GM23338 (cell line): ENCODE data around the gene OR4E1. TPM values are rescaled to one million over a fixed set of nuclear protein-coding genes. Genes with fewer than 3 reads are reported as not detected.

Experiments
- ATAC-seq: fragments of 200-7000 bp; cut with Tn5 transposase; 3 replicates; pipeline ENCODE4 v1.9.1; 2020
- DNase-seq: peaks from one replicate; pipeline ENCODE4 v3.0.0-alpha.2; 2015; ENCODE audit warnings: low spot score
- H2AFZ ChIP-seq: fragments of 200-600 bp; sonication (generic); 2 replicates; pipeline ENCODE4 v1.8.0; 2016; ENCODE audit warnings: antibody characterized with exemption, mild to moderate bottlenecking, moderate library complexity
- H3F3A ChIP-seq: fragments of 200-600 bp; sonication (generic); replicated peaks from 2 replicates; pipeline ENCODE4 v1.8.0; 2017; ENCODE audit warnings: antibody characterized with exemption, mixed run types, low read depth
- H3K27ac ChIP-seq: fragments of 200-600 bp; sonication (generic); 2 replicates; pipeline ENCODE4 v1.6.1; 2016; ENCODE audit warnings: low read depth
- H3K27me3 ChIP-seq: fragments of 200-600 bp; sonication (generic); 2 replicates; pipeline ENCODE4 v1.8.0; 2016; ENCODE audit warnings: mild to moderate bottlenecking, mixed run types, moderate library complexity; ENCODE audit not compliant: insufficient read depth
- H3K36me3 ChIP-seq: fragments of 200-600 bp; sonication (generic); 2 replicates; pipeline ENCODE4 v1.8.0; 2016; ENCODE audit warnings: mild to moderate bottlenecking; ENCODE audit not compliant: insufficient read depth
- H3K4me1 ChIP-seq: fragments of 200-600 bp; sonication (generic); 2 replicates; pipeline ENCODE4 v1.8.0; 2016; ENCODE audit warnings: mild to moderate bottlenecking, moderate library complexity; ENCODE audit not compliant: insufficient read depth
- H3K4me2 ChIP-seq: fragments of 200-600 bp; sonication (generic); 2 replicates; pipeline ENCODE4 v1.7.1; 2017; ENCODE audit warnings: mixed run types
- H3K4me3 ChIP-seq: fragments of 200-600 bp; sonication (generic); 2 replicates; pipeline ENCODE4 v1.6.1; 2016; ENCODE audit warnings: mixed run types
- H3K79me2 ChIP-seq: fragments of 200-600 bp; sonication (generic); replicated peaks from 2 replicates; pipeline ENCODE4 v1.8.0; 2017; ENCODE audit warnings: mild to moderate bottlenecking; ENCODE audit not compliant: insufficient read depth
- H3K9me2 ChIP-seq: fragments of 200-600 bp; sonication (generic); 2 replicates; pipeline ENCODE4 v1.8.0; 2017; ENCODE audit not compliant: insufficient read depth
- H4K20me1 ChIP-seq: fragments of 200-600 bp; sonication (generic); replicated peaks from 2 replicates; pipeline ENCODE4 v1.8.0; 2017; ENCODE audit warnings: mild to moderate bottlenecking; ENCODE audit not compliant: insufficient read depth
- H3K27ac Mint-ChIP-seq: 2 replicates; pipeline ENCODE4 v1.8.0; 2020; ENCODE audit warnings: inconsistent platforms, mild to moderate bottlenecking, moderate library complexity, mixed read lengths
- H3K27me3 Mint-ChIP-seq: 3 replicates; pipeline ENCODE4 v1.8.0; 2022; ENCODE audit warnings: low read depth, mild to moderate bottlenecking, moderate library complexity, mixed read lengths, inconsistent platforms; ENCODE audit not compliant: insufficient read depth, poor library complexity
- H3K36me3 Mint-ChIP-seq: 3 replicates; pipeline ENCODE4 v1.8.0; 2021; ENCODE audit warnings: low read depth, mild to moderate bottlenecking, inconsistent platforms, moderate library complexity, mixed read lengths
- H3K4me1 Mint-ChIP-seq: 3 replicates; pipeline ENCODE4 v1.8.0; 2020; ENCODE audit warnings: mild to moderate bottlenecking, inconsistent platforms, mixed read lengths
- H3K4me3 Mint-ChIP-seq: 3 replicates; pipeline ENCODE4 v1.8.0; 2021; ENCODE audit warnings: moderate library complexity, mild to moderate bottlenecking, inconsistent platforms, mixed read lengths
- H3K9me3 Mint-ChIP-seq: 3 replicates; pipeline ENCODE4 v1.8.0; 2020; ENCODE audit warnings: moderate library complexity, mild to moderate bottlenecking, inconsistent platforms, mixed read lengths
- CREB1 ChIP-seq: fragments of 250-450 bp; sonication (Bioruptor Pico); IDR thresholded peaks from 2 replicates; pipeline ENCODE4 v1.5.0; 2020; ENCODE audit warnings: low read depth, mild to moderate bottlenecking, moderate library complexity
- ETS1 ChIP-seq: IDR thresholded peaks from 2 replicates; pipeline ENCODE4 v1.6.1; 2016; ENCODE audit warnings: antibody characterized with exemption
- EZH2 ChIP-seq: fragments of 200-600 bp; sonication (generic); IDR thresholded peaks from one replicate; pipeline ENCODE4 v1.8.0; 2017; ENCODE audit warnings: antibody characterized with exemption, mild to moderate bottlenecking, low read depth; ENCODE audit not compliant: unreplicated experiment
- NANOG ChIP-seq: IDR thresholded peaks from 2 replicates; pipeline ENCODE4 v1.6.1; 2016; ENCODE audit warnings: antibody characterized with exemption, borderline replicate concordance
- POLR2AphosphoS5 ChIP-seq: IDR thresholded peaks from 2 replicates; pipeline ENCODE4 v1.6.1; 2016; ENCODE audit warnings: antibody characterized with exemption, low read depth
- STAT1 ChIP-seq: IDR thresholded peaks from one replicate; pipeline ENCODE4 v1.6.1; 2016; ENCODE audit warnings: antibody characterized with exemption; ENCODE audit not compliant: unreplicated experiment
- ZNF114 ChIP-seq: fragments of 250-450 bp; sonication (Bioruptor Pico); IDR thresholded peaks from 2 replicates; pipeline ENCODE4 v1.5.0; 2020; ENCODE audit warnings: mild to moderate bottlenecking, moderate library complexity
- ZNF462 ChIP-seq: fragments of 250-450 bp; sonication (Bioruptor Pico); IDR thresholded peaks from 2 replicates; pipeline ENCODE4 v1.5.0; 2020; ENCODE audit warnings: mild to moderate bottlenecking, moderate library complexity
- polyA plus RNA-seq: library from polyadenylated mRNA; unstranded; fragments of >200 nt; fragmentation: Nextera tagmentation; extraction: Ambion mirVana; gene quantifications from 2 replicates; pipeline ENCODE4 v1.2.1, GENCODE V29; 2016
- total RNA-seq: library from RNA; depleted of rRNA; stranded (reverse); fragments of >200 nt; shearing (Covaris generic); gene quantifications from 2 replicates; pipeline ENCODE4 v1.2.3, GENCODE V29; 2014

OR4E1 gene
- total and polyA plus RNA-seq, 2 experiments from 2014 or later = not detected

- H3K27ac Mint-ChIP-seq = no peak within 1 kb of the TSS
Observed at GRCh38 chr14:21653331-21653885, 20.2 kb downstream of the OR4E1 start, which contains the start of gene OR4E2. TSS of gene OR4E2 (plus strand) at chr14:21653835. CDS start at chr14:21665083, 11,248 bp downstream.

More at GRCh38 chr14:21653331-21653885, 20.2 kb downstream of the OR4E1 start, which contains the start of gene OR4E2:
- H3K4me1 Mint-ChIP-seq = peaks cover 8% of the 10 kb centered on the region
- no peaks in the 10 kb centered on the region for H3K27me3 ChIP-seq
- H3K27ac ChIP-seq = no peak within 1 kb of the TSS
- H3K4me2 ChIP-seq = no peak within 1 kb of the TSS
- H3K36me3 ChIP-seq = no peaks in the 10 kb centered on the region
- H3K4me3 ChIP-seq = no peak within 1 kb of the TSS
- ATAC-seq (no peak), DNase-seq (no peak)
- TF ChIP-seq CREB1 (CRISPR knock-in tag) = no peak
- no peak for TF ChIP-seq ZNF114 (CRISPR knock-in tag)
- TF ChIP-seq STAT1 = no peak
- no peak for TF ChIP-seq POLR2AphosphoS5
- no peak for TF ChIP-seq ETS1
- no peak for TF ChIP-seq EZH2
- no peak for TF ChIP-seq NANOG
- no peak for TF ChIP-seq ZNF462 (CRISPR knock-in tag)
- peaks cover 10% of the 10 kb centered on the region for H3K9me2 ChIP-seq
- H3K27me3 Mint-ChIP-seq = no peaks in the 10 kb centered on the region
- no peak within 1 kb of the TSS for H2AFZ ChIP-seq
- 0 out of 2 replicates have a peak, but pooled peaks cover 5% of the 10 kb centered on the region for H3K4me1 ChIP-seq
- no peaks in the 10 kb centered on the region for H3F3A ChIP-seq
- H3K36me3 Mint-ChIP-seq = no peaks in the 10 kb centered on the region
- no peaks in the 10 kb centered on the region for H3K9me3 Mint-ChIP-seq
- no peaks in the 10 kb centered on the region for H4K20me1 ChIP-seq
- H3K4me3 Mint-ChIP-seq = no peak within 1 kb of the TSS
- no peaks in the 10 kb centered on the region for H3K79me2 ChIP-seq
